HG03378 (cell line): ENCODE data around the gene RHOBTB1.

ENCODE experiments used
- ATAC-seq: cut with Tn5 transposase; IDR thresholded peaks from one replicate; pipeline ENCODE4 v1.9.1; 2021; ENCODE audit warnings: mild to moderate bottlenecking, moderate library complexity; ENCODE audit not compliant: unreplicated experiment

The RHOBTB1 gene

DNA sequence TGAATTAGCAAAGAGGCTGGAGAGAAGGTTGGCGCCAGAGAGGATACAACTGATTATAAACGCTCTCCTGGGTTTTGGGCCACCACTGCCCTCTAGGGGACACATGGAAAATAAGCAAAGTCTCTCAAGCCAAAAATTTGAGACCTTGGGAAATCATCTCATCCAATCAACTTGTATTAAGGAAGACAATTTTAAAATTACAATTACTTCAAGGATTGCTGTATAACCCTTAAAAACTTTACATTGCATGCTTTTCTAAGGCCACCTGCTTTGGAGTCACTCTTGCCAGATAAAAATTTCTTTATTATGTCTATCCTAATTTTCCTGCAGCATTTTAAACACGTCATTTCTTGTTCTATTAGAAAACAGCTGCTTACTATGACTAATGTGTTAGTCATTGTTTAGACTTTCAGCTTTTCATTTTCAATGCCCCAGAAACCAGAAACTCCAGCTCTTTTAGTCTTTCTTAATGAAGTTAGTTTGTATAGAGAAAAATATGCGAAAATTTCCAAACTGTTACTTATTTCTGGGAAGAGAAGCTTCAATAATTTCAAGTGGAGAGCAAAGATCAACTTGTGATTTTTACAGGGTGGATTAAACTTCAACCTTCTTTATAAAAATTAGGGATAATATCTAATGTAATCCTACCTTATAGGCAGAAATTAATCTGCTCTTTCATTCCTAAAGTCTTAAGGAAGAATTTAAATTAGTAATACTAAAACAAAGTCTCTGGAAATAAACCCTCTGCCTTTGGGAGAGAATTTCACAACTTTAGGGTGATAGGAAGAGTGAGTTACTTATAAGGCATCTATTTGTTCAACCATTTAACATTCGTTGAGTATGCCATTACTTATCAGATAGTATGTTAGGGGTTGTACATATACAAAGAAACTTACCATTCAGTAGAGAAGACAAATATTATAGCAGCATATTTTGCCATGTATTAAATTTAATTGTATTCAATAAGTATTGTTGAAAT lies 20.6 kb upstream of the RHOBTB1 start:
- peak; percentile 71 for ATAC-seq

DNA sequence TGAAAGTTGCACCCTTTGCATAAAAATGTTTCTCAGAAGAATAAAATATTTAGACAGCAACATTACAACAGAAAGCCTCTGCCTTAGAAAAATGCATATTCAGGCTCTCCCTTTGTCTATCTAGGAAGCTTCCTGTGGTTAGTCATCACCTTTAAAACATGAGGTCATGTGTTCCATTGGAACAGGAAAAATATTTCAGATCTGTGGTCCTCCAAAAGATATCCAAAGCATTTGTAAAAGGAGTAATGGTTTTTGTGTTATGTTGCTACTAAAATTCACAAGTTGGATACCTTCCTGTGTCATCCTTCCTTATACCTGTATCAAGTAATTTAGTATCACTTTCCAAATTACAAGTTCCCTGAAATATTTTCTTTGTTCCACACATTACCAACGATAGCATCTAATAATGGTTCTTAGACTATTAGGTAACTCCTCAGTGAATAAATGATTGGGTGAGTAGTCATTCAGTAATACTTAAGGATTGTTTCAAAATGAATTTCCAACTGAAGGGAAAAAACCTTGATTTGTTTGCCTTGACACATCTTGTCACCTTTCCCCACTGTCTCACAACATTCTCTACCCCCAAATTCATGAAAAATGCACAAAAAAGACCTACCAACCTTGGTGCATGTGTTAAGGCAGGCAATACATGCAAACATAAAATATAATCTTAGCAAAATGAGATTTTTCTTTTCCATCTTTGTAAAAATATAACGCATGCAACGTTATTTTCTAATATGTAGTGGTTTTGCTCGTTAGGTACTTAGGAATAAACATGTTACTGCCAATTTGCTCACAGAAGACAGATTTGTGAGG lies 19.7 kb upstream of the RHOBTB1 start:
- no peak for ATAC-seq

DNA sequence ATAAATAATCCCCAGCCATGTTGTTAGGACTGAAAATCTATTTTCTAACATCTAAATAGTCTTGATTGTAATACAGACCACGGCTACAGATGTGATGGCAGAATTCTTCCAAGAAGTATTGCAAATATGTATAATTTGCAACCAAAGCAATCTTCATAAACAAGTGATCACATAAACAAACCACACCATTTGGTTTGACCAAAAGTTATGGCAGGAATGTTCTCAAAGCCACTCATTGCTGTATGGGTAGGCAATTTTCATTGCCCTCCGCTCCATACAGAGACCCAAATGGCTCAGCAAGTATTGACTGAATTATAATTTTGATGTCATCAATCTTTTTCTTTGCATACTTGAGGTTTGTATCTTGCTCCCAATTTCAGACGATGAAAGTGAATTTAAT lies 19.0 kb upstream of the RHOBTB1 start:
- no peak for ATAC-seq

DNA sequence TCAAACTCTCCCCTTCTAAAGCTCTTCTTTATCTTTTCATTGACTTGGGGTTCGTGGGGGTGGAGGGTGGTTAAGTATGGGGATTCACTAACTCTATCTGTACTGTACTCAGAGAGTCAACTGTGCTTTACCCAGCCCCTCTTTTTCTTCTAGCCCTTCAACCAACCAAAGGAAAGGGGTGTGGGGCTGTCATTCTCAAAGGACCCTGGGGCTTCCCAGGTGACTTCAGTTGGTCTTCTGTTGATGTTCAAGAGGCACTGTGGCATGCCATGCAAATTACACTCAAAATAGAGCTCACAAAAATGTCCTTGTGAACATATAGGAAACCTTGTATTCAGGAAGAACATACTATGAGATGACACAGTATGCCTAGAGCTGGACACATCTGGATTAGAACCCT lies 16.9 kb upstream of the RHOBTB1 start:
- no peak for ATAC-seq

DNA sequence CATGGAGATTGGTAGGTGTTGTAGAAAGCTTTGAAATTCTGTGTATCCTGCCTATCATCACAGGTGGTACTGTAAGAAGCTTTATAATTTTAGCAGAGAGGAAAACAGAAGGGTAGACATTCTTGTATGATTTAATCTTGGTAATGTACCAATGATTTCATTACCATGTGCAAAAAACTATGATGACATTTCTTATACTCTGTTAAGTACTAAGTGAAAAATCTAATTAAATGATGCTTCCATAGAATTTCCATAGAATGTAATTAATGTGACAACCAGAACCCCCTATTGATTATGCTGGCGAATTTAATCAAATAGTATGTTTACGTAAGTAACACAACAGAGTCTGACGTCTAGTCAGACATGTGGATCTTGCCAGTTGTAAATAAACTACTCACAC lies 16.0 kb upstream of the RHOBTB1 start:
- no peak for ATAC-seq

DNA sequence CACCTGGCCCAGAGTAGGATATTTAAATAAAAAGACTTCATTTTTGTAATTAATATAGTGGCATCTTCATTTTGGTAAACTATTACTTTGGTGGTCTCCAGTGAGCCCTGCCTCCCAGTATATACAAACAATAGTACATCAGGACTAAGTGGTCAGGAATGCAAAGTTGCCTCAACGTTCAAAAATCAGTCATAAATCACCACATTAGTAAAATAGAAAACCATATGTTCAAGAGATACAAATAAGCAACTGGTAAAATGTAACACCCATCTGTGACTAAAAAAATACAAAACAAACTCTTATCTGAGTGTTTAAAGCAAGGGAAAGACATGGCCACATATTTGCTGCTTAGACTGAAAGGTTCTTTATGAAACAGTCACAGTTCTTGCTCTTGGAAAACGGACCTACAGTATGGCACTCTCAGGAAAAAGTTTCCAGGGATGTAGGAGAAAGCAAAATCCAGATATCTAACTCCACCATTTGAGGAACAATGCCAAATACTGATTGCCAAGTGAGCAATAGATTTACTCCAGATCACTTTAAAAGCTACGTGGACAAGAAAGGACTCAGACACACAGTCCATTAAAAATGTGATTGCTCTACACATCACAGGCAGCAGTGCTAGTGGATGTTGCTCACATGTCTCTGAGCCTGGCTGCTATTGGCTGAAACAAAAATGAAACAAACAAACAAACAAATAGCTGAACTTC lies 15.1 kb upstream of the RHOBTB1 start:
- no peak for ATAC-seq

DNA sequence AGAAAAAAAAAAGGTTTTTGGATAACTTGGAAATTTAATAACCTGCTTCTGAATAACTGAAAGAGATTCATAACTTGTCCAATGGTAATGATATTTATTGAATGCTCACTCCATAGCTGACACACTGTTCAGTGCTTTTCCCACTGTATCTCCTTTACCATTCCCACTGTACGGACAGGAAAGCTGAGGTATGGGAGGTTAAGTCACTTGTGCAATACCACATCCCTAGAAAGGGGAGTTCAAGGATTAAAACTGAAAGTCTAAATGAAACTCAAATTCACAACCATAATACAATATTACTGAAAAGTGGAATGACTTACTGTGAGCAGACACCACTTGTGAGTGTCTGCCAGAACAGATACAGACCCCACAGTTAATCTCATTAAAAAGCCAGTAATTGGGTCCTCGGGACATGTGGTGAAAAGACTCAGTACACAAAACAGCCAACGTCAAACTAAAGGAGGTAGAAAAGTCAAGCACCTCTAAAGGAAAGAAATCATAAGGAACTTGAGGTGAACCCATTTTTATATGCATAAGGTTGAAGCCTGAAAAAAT lies 13.8 kb upstream of the RHOBTB1 start:
- no peak for ATAC-seq

DNA sequence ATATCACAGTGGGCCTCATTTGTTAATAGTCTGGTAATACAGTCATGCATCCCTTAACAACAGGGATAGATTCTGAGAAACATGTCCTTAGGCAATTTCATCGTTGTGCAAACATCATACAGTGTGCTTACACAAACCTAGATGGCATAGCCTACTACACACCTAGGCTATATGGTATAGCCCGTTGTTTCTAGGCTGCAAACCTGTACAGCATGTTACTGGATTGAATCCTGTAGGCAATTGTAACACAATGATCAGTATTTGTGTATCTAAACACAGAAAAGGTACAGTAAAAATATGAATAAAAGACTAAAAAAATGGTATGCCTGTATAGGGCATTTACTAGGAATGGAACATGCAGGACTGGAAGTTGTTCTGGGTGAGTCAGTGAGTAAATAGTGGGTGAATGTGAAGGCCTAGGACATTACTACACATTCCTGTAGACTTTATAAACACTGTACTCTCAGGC lies 12.0 kb upstream of the RHOBTB1 start:
- ATAC-seq, result no peak

DNA sequence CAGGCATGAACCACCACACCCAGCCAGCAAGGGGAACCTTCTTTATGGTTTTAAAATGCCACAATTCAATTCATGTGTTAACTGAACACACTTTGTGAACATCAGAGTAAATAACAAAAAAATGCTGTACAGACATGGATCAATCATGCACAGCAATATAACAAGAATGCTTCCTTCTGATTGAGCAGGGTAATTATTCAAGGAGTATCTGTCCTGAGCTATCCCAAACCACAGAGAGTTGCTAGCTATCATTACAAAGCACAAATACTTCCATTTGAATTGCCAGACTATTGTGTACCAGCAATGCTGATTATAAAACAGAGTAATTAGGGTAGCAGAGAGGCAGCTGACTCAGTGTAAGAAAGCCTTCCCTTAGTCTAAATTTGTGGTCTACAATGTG lies 11.3 kb upstream of the RHOBTB1 start:
- no peak for ATAC-seq

DNA sequence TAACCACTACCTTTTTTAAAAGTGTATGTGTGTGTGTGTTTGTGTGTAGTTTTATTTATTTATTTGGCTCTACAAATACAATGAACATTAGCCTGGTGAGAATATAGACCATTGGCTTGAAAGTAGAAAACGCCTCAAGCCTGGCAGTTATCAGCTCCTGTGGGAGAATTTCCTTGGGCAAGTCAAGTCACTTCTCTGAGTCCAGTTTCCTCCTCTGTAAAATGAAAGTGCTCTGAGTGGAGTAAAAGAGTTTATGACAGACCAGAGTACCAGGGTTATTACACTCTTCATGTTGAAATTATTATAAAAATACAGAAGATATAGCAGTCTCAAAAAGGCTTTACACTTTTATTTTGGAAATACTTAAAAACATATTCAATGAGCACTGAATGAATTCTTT lies 10.1 kb upstream of the RHOBTB1 start:
- no peak for ATAC-seq

DNA sequence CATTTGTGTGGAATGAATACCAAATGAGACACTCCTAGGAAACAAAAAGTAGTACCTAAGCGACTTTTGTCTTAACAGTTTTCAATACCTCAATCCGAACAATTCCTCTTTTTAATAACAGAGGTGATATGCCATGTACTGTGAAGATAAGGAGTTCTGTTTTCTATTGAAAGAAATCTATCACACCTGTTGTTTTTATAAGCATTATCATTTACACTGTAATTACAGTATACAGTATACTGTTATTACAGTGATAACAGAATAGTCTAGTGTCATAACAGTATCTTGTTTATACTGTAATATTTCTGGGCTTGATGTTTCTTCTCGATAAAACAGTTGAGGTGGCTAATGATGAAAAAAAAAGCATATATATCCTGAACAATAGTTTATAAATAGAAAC lies 9.4 kb upstream of the RHOBTB1 start:
- ATAC-seq, result no peak

DNA sequence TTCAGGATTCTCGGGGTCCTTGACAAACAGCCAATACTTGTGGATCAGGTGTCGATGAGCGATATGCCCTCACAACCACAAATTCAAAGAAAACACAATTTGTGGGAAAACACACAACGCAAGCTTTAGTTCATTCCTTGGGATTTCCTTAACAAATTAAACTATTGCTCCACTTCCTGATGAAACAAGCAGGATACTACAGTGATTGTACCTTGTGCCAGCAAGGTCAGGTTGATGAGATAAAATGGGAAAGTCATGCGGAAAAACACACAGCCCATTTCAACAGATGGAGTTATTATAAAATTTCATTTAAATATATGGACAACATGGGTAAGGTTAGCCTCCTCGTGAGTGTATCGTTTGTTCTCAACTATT lies 8.8 kb upstream of the RHOBTB1 start:
- ATAC-seq, result no peak

DNA sequence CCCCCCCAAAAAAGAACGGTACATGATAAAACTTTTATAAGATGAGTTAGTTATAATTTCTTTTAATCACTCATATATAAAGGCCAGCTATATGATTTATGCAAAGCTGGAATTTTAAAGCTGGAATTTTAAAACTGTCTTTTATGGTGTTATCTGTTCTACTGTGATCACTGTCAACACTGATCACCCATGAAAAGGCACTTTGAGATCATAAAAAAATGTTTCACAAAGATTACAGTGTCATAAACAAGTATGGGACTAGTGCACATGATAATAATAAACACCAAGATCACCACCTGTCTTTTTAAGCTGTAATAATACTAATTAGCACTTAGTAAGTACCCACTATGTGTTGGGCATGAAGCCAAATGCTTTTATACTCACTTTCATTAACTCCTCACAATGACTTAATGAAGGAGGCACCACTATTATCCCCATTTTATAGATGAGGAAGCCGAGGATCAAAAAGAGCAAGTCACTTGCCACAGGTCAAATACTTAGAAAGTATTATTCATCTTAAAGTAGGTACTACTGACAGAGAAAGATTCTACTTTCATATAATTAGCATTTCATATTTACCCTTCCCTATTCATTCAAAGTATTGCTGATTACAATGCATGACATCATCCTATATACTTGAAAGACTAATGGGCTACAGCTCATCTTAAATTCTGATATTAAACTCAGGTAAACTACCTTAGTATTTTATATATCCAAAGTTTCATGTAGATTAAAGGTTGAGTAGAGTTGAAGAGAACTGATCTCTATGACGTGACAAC lies 8.3 kb upstream of the RHOBTB1 start:
- no peak for ATAC-seq

DNA sequence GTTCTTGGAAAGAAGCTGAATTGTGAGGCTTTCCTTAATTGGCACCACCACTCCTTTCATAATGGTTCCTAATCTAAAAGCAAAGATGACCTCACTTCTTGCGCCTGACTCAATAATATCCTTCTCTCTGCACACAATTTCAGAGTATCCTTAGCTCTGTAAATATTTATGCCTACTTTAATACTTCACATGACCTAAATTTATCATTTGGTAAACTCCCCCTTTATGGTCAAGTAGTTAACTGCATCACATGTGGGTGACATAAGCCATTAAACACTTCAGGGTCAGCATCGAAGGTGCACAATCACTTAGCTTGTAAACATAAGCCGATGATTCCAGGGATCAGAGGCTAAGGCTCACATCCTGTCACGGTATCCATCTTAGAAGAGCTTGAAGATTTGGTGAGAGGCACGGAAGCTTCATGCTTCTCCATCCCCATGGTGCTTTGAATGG lies 7.3 kb upstream of the RHOBTB1 start:
- no peak for ATAC-seq

DNA sequence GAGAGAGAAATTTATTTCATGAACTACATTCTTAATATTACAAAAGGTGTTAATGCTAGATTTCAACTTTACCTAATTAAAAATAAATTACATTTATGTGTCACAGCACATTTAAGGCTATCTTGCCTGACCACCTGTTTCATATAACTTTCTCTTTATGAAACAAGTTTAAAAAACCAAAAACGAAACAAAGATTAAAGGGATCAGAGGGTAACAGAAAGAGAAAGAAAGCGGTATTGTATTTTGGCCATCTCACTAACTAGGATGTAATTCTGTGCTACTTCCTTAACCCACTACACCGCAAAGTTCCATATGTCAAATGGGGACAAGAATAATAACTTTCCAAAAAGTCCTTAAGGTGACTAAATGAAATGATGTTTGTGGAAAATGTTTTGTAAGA lies 6.3 kb upstream of the RHOBTB1 start:
- ATAC-seq, result peak; percentile 62

DNA sequence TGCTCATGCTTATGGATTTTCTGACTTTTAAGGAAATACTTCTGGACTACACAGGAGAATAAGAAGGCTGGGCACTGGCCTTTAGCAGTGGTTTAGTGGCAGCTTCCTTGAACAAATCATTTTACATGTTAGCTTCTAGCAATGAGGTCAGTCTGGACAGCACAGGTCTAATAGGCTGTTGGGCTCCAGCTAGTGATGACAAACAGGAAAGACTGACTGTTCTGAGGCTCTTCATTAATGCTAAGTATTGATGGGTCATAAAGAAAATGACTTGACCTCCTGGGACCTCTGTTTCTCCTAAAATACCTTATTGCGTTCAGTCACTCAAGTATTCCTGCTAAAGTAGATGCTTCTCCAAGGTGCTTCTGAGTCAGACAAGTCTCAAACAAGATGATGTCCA lies 4.9 kb upstream of the RHOBTB1 start:
- no peak for ATAC-seq

DNA sequence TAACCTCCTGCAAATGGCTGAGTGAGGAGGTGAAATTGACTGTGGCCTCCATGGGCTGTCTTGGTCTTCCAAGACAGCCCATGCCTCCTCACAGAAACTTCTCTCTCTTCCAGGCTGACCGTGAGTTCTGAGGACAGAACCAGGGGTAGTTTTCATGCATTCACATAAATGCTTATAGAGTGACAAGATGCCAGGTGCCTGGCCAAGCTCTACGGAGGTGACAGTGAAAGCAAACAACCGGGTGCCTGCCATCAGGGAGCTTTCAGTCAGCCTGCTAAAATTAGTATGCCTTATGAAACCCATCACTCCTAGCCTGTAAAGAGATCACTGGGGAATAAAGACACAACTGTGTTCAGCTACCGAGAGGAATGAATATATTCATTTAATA lies 919 bp upstream of the RHOBTB1 start:
- no peak for ATAC-seq

DNA sequence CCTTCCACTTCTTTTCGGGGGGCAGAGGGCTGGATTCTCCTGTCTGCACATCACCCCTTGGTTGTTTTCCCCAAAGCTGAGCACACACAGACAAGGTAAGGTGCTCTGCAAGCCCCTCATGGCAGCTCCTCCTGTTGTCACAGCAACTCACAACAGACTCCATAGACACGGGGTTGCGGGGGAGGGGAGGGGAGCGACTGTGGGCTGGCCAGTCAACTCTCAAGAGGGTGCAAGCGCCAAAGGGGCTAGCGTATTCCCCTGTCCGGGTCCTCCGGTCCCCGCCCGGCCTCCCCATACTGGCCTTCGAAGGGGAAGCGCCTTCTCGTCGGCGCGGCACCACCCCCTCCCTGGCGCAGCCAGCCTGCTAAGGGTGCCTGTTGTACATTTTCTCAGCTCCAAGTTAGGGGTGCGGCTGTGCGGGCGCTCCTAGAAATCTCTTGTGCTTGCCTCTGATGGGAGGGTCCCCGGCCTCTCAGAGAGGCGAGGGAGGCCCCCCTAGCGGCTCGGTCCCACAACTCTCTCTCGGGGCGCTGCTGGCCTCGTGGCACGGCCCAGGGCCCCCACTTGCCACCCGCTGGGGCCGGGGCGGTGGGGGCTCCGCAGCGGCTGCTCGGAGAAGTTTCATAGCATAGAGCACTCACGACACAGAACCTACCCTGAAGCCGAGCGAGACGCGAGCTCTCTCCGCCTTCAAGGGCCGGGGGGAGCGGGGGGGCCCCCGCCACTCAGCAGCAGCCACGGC lies 498 bp downstream of the RHOBTB1 start:
- ATAC-seq, result no peak

DNA sequence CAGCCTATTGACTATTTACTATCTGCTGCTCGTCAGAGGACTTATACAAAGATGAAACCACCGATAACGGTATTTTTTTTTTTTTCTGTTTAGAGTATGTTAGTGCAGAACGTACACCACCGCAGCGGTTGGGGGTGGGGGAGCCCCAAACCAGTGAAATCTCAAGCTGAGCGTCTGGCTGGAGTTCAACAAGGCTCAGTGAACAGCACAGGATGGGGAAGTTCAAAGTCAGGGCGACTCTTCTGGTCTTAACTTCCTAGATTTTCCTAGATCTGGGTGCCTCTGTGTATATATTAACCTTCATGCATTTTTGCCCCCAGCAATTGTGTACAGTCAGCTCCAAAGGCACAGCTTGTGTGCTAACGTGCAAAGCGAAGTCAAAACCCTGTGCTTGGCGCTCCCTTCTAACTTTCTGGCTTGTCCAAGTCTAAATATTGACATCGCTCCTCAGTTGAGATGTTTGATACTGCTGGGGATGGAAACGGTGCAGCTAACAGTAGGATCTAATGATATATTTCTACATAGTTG lies 1.1 kb downstream of the RHOBTB1 start:
- peak; percentile 74 for ATAC-seq
